ENCODE measurements around the gene PHACTR1. TPM values are rescaled to one million over a fixed set of nuclear protein-coding genes. Genes with fewer than 3 reads are reported as not detected.

Gene PHACTR1
- total RNA-seq, 2 donors from 2014 or later = 6.0 to 12.9 TPM

GRCh38 chr6:12811519-12811918, 95.0 kb downstream of the PHACTR1 start:
- no peak for DNase-seq
- H3K36me3 ChIP-seq (replicated peaks in 1 of 2; ENCODE audit: insufficient read depth in 1 of 2, low read depth in 2 of 2) = no peaks in the 10 kb centered on the region
- TF ChIP-seq POLR2A (IDR thresholded peaks at IDR 0.05) = no peak
- no peak for TF ChIP-seq CTCF (IDR thresholded peaks at IDR 0.05)
- no peaks in the 10 kb centered on the region for H3K9me3 ChIP-seq
- no peaks in the 10 kb centered on the region for H3K27me3 ChIP-seq
- no peak overlapping the region for H3K27ac ChIP-seq
- ATAC-seq = no peak
- WGBS, 2 donors = 53 to 72% methylated on average over 8 of the region's 8 CpGs
- no peaks in the 10 kb centered on the region for H3K4me1 ChIP-seq
- intact Hi-C loops (cut with DNase I) = no loop called here
- H3K4me3 ChIP-seq = no peak overlapping the region

GRCh38 chr6:12813321-12813720, 96.8 kb downstream of the PHACTR1 start:
- TF ChIP-seq POLR2A (IDR thresholded peaks at IDR 0.05) (no peak), CTCF (IDR thresholded peaks at IDR 0.05) (no peak)
- Histone ChIP-seq H3K36me3 (replicated peaks in 1 of 2; ENCODE audit: insufficient read depth in 1 of 2, low read depth in 2 of 2) (no peaks in the 10 kb centered on the region), H3K27ac (no peak overlapping the region), H3K9me3 (no peaks in the 10 kb centered on the region), H3K4me1 (no peaks in the 10 kb centered on the region), H3K4me3 (no peak overlapping the region), H3K27me3 (no peaks in the 10 kb centered on the region)
- 94 to 97% methylated on average over 2 of the region's 2 CpGs for WGBS, 2 donors
- intact Hi-C loops (cut with DNase I) = no loop called here
- no peak for DNase-seq
- ATAC-seq = no peak

GRCh38 chr6:12814015-12814414, 97.4 kb downstream of the PHACTR1 start:
- ATAC-seq (no peak), DNase-seq (no peak)
- intact Hi-C loops (cut with DNase I) = no loop called here
- H3K4me1 ChIP-seq = no peaks in the 10 kb centered on the region
- WGBS, 2 donors = 94 to 95% methylated on average over 2 of the region's 2 CpGs
- no peak overlapping the region for H3K27ac ChIP-seq
- H3K9me3 ChIP-seq = no peaks in the 10 kb centered on the region
- no peaks in the 10 kb centered on the region for H3K27me3 ChIP-seq
- H3K36me3 ChIP-seq (replicated peaks in 1 of 2; ENCODE audit: insufficient read depth in 1 of 2, low read depth in 2 of 2) = no peaks in the 10 kb centered on the region
- TF ChIP-seq POLR2A (IDR thresholded peaks at IDR 0.05) (no peak), CTCF (IDR thresholded peaks at IDR 0.05) (no peak)
- H3K4me3 ChIP-seq = no peak overlapping the region

- 30 to 46% methylated on average over 2 of the region's 2 CpGs for WGBS, 2 donors
- Histone ChIP-seq H3K4me3 (no peak overlapping the region), H3K4me1 (no peaks in the 10 kb centered on the region), H3K27me3 (no peaks in the 10 kb centered on the region), H3K27ac (no peak overlapping the region), H3K36me3 (replicated peaks in 1 of 2; ENCODE audit: insufficient read depth in 1 of 2, low read depth in 2 of 2) (no peaks in the 10 kb centered on the region), H3K9me3 (no peaks in the 10 kb centered on the region)
- DNase-seq (no peak), ATAC-seq (no peak)
- no peak for TF ChIP-seq CTCF (IDR thresholded peaks at IDR 0.05)
- no peak for TF ChIP-seq POLR2A (IDR thresholded peaks at IDR 0.05)
- intact Hi-C loops (cut with DNase I) = no loop called here
Observed at GRCh38 chr6:12815089-12815488, 98.5 kb downstream of the PHACTR1 start.

- no peak for DNase-seq
- 54 to 58% methylated on average over 4 of the region's 4 CpGs for WGBS, 2 donors
- Histone ChIP-seq H3K36me3 (replicated peaks in 1 of 2; ENCODE audit: insufficient read depth in 1 of 2, low read depth in 2 of 2) (no peaks in the 10 kb centered on the region), H3K27ac (no peak overlapping the region), H3K4me1 (no peaks in the 10 kb centered on the region), H3K27me3 (no peaks in the 10 kb centered on the region), H3K4me3 (no peak overlapping the region), H3K9me3 (no peaks in the 10 kb centered on the region)
- intact Hi-C loops (cut with DNase I) = no loop called here
- TF ChIP-seq CTCF (IDR thresholded peaks at IDR 0.05) (no peak), POLR2A (IDR thresholded peaks at IDR 0.05) (no peak)
- no peak for ATAC-seq
Observed at GRCh38 chr6:12815884-12816600, 99.5 kb downstream of the PHACTR1 start.
